HG02852 (cell line): ENCODE measurements around the gene LPP.

ENCODE experiments used
- ATAC-seq: cut with Tn5 transposase; IDR thresholded peaks from one replicate; pipeline ENCODE4 v1.9.1; 2021; ENCODE audit warnings: mild to moderate bottlenecking, moderate library complexity; ENCODE audit not compliant: unreplicated experiment

Gene LPP

DNA sequence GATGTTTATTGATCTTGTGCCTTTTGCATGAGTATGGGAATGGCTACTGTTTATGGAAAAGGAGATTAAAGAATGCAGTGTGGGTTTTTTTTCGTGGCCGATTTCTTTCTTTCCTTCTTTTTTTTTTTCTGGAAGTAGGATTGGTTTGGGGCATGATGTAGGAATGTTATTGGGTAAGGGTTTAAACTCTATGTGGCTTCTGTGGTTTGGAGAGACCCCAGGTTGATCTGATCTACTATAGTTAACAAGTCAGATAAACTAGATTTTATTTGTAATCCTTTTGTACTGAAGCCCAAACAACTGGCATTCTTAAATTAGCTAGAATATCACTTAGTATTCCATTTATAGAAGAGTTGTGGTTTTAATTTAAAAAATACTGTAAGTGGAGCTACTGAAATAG is 304.8 kb downstream of the LPP start:
- ATAC-seq: no peak

DNA sequence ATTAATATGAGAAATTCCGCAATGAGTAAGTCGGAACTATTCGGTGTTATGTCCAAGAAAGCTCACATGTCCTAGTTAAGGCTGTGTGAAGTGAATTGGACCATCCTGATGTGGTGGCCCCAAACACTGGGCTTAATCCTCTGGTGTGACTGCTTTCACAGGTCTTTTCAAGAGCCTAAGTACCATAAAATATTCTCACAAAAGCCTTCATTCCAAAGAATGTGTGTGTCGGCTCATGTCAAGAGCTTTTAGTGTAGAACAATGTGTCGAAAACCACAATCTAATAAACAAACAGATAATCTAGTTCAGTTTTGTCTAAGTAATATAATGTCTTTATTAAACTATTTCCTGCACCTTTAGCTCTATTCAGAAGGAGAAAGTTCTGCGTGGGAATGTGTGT is 311.4 kb downstream of the LPP start:
- ATAC-seq: no peak

DNA sequence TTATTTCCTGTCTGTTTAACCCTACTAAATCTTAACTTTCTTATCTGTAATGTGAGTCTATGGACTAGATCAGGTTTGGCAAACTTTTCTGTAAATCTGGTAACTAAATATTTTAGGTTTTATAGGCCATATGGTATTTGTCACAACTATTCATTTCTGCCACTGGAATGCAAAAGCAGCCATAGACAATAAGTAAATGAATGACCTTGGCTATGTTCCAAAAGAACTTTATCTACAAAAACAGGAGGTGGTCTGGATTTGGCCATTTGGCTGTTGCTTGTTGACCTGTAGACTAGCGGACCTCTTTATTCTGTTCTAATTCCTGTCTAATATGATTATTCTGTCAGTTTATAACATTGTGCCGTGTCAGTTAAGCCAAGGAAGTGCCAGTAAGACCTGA is 314.2 kb downstream of the LPP start:
- no peak for ATAC-seq

DNA sequence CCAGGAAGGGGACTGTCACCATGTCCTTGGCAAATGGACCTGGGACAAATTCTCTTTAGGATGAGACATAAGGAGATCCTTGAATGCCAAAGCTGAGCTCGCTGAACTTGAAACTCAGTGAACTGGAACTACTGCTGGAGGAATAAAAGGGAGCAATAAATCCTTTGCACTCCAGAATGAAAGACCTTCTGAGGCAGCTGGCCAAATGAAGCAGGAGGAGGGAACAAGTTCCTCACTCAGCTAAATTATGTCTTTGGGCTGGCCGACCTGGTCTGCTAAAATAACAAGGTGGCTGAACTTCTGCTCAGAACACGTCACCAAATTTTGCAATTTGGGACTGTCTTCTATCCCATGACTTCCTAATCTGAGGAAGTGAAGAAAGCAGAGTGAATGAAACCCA is 314.7 kb downstream of the LPP start:
- no peak for ATAC-seq

DNA sequence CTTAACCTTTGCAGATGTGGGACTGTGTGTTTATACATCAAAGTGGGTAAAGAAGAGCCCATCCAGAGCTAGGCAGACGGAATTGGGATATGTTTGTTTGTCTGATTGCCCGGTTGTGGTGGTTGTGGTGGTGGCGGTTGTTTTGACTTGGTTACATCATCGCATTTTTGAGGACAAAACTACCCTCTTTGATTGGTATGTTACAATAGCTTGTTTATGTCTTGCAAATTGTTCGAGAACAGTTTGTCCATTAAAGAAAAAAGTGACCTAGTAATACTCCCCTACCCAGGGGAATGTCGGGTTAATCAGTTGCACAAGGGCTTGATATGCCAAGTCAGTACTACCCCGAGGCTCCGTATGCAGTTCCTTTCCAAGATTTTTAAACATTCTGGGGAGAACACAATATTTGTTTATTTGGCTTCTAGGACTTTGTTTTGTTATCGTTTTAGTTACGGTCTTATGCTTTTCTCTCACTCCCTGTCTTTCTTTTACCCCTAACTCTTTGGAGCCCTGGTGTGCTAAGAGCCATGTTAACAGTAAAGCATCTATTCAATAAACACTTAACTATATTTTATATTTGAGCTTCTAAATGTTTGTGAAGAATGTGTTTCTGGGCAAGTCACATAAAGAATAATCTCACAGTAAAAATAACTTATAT is 315.4 kb downstream of the LPP start:
- ATAC-seq: no peak

DNA sequence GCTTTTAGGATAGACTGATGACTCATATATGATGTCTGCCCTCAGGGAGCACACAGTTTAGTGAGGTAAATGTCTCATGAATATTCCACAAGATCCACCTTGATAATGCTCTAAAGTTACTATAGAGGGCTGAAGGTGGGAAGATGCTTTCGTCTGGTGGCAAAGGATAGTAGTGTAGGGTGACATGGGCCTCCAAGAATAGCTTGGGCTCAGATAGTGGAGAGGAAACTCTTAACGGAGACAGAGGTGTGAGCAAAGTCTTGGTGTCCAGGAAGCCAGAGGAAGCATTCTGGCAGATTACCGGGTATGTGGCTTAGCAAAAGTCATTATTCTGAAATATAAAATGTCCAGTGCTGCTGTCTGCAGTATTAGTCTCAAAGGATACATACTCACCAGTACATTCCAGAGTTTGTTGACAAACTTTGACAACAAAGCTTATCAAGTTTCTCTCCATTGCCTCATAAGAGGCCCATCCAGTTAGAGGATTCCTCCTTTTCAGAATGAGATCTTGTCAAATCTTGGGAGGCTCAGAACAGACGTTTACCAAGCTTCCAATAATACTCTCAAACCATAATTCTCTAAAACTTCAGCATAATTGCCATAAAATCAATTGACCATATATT is 316.7 kb downstream of the LPP start:
- no peak for ATAC-seq

DNA sequence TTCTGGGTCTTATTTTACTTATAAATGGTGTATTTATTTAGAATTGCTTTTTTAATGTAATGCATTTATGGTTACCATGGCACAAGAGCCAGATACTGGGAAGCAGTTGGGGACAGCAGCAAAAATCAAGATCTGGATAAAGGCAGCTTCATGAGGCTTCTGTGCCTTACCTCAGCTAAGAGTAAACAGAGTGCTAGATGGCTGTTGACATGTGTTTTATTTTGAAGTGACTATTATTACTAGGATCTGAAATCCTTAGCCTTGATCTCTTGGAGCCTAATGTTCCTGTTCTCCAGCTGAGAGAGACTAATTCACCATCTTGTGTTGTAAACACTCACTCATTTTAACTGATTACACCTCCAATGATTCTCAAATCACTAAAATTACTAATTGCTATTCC is 317.8 kb downstream of the LPP start:
- ATAC-seq: no peak

DNA sequence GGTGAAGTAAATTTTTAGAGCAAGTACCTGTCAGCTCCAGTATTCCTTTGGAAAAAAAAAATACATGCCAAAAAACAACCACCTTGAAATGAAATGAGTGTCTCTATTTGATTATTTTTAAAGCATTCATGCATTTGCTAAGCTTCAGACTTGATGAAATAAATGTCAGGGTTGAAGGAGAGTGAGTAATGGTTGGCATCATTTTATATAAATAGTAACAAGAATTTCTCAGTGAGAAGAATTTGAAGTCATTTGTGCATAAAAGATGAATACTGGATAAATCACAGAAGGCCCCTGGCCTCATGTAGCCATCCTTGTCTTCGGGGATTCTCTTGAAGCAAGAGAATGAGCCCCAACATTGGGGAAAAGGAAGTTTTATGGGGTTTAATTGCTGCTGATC is 318.4 kb downstream of the LPP start:
- no peak for ATAC-seq

DNA sequence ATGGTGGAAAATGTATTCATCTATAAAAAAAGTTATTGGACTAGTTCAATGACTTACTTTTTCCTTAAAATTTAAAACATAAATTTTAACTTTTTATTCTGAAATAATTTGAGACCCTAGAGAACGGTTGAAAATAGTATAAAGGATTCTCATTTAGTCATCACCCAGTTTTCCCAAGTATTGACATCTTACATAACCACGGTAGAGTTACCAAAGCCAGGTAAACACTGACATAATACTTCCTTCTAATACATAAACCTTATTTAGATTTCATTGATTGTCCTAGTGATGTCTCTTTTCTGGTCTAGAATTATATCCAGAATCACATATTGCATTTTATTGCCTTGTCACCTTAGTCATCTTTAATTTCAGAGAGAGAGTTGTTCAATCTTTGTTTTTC is 319.1 kb downstream of the LPP start:
- ATAC-seq: no peak

DNA sequence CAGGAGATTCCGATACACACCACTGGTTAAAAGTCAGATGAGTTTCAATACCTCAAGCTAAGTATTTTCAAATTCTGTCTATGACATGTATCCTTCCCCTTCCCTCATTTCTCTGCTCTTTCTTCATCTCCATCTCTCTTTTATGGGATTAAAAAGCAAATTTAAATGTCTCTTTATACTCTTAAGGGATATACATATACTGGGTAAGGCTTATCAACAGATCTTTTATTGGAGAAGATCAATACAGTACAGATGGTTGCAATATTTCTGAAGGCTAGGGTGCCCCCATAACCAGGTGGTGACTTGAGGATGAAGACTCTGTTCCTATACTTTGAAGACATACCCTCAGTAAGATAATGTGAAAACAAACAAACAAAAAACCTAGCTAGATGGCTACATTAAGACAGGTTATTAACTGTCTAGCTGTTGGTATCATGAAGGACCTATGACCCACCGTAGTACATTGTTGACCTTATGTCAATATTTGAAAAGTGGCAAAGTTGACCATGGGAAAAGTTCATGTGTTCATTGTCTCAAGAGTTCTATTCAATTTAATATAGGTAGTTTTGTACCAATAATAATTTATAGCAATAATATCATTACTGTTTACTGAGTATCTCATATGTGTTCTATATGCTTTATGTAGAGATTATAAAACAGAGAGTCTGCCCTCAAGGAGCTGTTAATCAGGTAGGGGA is 319.8 kb downstream of the LPP start:
- ATAC-seq: no peak

DNA sequence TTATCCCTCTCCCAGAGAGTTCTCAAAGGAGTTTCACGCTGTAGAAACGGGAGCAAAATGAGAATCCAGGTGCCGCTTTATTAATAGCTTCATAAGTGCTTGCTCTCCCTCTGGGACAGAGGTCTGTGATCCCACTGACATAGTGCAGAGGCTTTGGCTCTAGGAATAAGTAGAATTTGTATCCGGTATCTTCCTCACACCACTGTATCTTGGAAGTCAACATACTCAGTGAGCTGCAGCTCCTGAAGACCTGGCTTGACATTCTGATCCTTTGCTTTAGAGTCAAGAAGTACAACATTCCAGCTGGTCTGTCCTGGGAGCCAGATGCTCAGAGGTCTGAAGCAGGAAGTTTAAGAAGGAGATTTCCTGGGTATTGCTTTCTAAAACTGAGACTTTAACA is 323.0 kb downstream of the LPP start:
- ATAC-seq: no peak

DNA sequence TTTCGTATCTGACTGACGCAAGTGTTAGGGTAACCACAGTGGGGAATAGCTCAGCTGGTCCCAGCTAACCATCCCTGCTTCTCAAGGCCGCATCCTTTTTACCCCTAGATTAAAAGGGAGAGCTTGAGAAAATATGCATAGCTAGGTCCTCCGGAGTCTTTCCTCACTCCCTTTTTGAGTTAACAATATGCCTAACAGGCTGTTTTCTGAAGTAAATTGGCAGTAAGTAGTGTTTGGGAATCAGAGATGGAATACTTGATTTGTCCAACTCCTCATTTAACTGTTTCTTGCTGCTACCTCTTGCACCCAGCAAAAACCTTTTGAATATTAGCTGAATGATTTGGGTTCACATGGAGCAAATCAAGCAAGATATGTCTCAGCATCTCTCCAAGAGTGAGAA is 326.1 kb downstream of the LPP start:
- ATAC-seq: no peak

DNA sequence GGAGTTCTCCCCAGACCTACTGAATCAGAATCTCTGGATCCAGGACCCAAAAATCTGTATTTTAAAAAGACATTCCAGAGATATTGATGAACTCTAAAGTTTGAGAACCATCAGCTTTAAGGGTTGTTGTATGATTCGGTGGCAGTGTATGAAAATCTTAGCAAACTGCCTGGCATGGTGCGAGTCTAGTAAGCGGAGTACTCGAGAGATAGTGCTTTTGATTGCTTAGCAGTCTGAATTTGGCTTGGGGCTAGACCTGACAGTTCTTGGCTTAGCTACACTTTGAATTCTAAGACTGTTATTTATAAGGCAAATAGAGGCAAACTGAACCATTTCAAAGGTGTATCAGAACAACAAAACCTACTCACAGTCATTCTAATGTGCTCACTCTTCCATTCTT is 329.0 kb downstream of the LPP start:
- ATAC-seq: no peak

DNA sequence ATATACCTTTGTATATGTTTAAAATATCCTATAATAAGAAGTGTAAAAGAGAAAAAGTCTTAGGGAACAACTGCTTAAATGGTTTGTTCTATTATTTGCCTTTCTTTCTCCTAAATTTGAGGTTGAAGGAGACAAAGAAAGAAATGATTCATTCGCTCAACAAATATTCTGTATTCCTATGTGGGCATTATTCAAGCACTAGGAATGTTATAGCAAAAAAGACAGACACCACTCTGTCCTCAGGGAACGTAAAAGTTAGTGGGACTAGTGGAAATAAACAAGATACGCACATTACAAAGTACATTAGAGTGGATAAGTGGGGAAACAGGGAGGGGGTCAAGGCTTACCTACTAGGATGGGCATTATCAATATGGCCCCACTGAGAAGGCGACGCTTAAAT is 332.2 kb downstream of the LPP start:
- no peak for ATAC-seq

DNA sequence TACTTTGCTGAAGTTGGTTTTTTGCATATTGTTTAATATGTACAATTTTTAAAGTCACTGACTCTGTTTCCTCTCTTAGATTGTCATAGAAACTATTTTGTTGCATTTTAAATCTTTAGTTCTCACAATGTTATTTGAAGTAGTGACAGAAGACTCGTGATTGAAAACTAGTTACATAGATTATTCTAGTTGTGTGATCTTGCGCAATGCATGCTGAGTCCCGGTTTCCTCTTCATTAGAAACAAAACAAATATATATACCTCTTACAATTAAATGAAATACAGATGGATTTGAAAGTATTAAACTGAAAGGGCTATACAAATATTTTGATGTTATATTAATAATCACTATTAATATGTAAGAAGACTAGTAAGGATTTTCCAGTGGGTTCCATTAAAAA is 333.0 kb downstream of the LPP start:
- no peak for ATAC-seq

DNA sequence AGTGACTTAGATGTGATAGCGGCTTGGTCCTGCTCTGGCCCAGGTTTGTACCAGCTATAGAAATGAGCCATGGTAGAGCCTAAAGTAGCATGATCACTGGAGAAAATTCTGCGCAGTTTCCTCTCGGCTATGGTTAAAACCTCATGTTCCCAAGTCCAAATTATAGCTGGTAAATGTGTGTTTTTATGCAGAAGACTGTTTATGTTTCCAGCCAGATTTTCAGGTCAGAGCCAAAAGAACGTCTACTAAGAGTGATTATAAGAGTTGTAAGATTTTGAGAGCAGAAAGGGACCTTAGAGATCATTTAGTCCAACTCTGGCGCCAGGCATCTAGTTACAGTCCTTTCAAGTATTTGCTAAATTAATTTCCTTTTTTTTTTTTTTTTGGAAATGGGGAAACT is 333.7 kb downstream of the LPP start:
- ATAC-seq: no peak

DNA sequence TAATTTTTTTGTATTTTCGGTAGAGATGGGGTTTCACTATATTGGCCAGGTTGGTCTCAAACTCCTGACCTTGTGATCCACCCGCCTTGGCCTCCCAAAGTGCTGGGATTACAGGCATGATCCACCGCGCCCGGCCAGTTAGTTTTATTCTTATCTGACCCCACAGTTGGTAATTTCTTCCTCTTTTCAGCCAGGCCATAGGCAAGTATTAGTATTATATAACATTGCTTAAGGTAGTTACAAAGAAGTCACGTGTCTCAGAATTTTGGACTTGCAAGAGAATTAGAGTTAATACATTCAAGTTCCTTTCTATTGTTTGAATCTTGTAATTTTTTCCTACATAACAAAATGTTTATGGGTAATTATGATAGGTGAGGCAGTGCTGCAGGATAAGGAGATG is 334.8 kb downstream of the LPP start:
- ATAC-seq: no peak

DNA sequence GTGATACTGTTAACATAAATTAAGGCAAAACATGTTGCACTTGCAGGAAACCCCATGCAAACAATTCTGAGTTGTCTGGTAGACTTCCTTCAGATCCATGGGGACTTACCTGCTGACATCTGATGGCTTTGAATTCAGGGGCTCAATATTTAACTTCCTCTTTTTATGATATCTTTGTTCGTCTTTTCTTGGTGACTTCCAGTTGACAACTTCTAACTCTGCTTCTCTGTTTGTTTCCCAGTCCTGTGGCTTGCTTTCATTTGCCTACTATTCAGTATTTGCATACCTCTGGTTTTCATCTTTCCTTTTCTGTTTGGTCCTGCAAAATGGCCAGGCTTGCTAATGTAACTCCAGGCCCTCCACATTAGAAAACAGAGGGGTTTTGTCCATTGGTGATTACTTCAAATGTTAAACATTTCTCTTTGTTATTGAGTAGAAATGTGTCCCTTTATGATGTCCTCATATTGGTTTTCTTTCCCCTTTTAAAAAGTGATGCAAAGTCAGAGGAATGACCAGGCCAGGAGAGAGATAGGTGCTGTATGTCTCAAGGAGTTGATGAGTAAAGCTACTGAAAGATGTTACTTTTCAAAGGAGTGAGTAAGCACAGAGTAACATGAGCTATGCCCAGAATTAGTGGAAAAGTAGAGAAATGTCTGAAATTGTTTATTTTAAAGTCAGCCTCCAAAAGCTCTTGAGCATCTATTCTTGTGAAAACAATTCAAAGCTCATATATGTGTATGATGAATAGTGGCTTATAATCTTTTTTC is 335.9 kb downstream of the LPP start:
- peak; percentile 56 for ATAC-seq

DNA sequence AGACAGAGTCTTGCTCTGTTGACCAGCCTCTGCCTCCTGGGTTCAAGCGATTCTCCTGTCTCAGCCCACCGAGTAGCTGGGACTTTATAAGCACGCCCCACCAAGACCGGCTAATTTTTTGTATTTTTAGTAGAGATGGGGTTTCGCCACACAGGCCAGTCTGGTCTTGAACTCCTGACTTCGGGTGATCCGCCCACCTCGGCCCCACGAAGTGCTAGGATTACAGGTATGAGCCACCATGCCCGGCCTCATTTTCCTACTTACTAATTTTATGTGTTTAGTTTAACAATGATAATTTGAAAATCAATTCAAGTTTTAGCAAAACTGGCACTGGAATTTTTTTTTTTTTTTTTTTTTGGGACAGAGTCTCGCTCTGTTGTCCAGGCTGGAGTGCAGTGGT is 336.5 kb downstream of the LPP start:
- no peak for ATAC-seq

DNA sequence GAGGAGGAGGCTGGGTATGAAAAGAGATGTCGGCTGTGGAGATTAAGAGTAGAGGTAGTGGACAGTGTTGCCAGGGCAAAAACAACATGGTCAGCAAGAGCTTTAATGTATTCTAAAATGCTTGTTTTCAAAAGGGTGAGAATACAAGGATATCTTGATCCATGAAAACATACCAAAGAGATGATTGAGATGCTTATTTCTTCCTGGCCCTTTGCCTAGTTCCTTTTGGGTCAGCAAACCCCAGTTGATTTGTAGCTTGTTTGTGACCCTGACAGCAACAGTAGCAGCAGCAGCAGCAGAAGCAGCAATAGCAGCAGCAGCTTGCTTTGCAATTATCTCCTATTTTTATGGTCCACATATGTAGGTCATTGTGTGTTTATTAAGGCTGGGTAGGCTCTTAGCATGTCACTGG is 337.3 kb downstream of the LPP start:
- no peak for ATAC-seq

DNA sequence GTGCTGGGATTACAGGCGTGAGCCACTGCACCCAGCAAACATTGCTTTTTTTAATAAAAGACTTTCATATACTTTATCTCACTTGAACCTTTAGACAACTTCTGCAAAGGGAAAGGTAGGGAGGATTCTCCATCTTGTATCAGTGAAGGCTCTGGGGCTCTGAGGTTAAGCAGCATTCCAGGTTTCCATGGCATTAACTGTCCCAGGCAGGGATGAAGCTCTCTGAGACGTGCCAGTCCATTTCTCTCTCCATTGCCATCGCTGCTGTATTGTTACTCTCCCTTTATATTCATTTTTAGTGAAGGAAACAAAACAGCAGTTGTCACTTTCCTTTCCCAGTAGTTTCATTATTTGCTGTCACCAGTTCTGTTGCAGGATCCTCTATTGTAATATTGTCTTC is 342.4 kb downstream of the LPP start:
- ATAC-seq: no peak

DNA sequence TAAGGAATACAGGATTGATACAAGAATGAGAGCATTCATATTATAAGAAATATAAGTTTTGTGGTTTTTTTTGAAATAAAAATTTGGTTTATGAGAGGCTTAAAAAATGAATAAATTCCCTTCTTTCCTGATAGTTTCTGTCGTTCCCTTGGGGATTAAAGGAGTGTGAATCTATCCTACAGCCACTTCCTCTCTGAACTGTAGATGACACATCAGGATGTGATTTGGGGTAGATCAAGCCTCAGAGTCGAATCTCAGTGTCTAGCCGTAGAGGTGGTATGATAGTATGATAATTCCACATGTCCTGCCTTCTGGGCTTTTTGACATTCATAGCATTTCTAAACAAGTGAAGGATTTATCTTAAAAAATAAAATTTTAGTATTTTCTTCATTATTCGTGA is 343.1 kb downstream of the LPP start:
- ATAC-seq: no peak
